Measurements from ENCODE around the gene ATP6V1C2.
"Not testable (repeated sequence)": the region's sequence is repeated elsewhere in the genome, so short reads cannot be mapped to it uniquely, and the experiment has no call there.

Gene ATP6V1C2

GRCh38 chr2:10793816-10794215 lies 72.4 kb downstream of the ATP6V1C2 start:
- Mint-ChIP-seq H3K4me3 (no peak overlapping the region), H3K4me1 (ENCODE audit: low read depth) (peaks cover 11% of the 10 kb centered on the region), H3K36me3 (ENCODE audit: low read depth) (peaks cover 54% of the 10 kb centered on the region), H3K27ac (peak overlapping the region; percentile 49), H3K27me3 (ENCODE audit: low read depth) (no peaks in the 10 kb centered on the region), H3K9me3 (no peaks in the 10 kb centered on the region)

- Mint-ChIP-seq H3K4me1 (ENCODE audit: low read depth) (peaks cover 14% of the 10 kb centered on the region), H3K4me3 (no peak overlapping the region), H3K27ac (no peak overlapping the region), H3K36me3 (ENCODE audit: low read depth) (peaks cover 54% of the 10 kb centered on the region), H3K27me3 (ENCODE audit: low read depth) (no peaks in the 10 kb centered on the region), H3K9me3 (no peaks in the 10 kb centered on the region)
Observed at GRCh38 chr2:10794876-10795275, 73.4 kb downstream of the ATP6V1C2 start.

GRCh38 chr2:10795508-10796046 lies 74.1 kb downstream of the ATP6V1C2 start:
- H3K4me3 Mint-ChIP-seq = no peak overlapping the region
- H3K36me3 Mint-ChIP-seq (ENCODE audit: low read depth) = peaks cover 48% of the 10 kb centered on the region
- no peak overlapping the region for H3K27ac Mint-ChIP-seq
- H3K27me3 Mint-ChIP-seq (ENCODE audit: low read depth) = no peaks in the 10 kb centered on the region
- H3K4me1 Mint-ChIP-seq (ENCODE audit: low read depth) = peaks cover 14% of the 10 kb centered on the region
- no peaks in the 10 kb centered on the region for H3K9me3 Mint-ChIP-seq

- Mint-ChIP-seq H3K27me3 (ENCODE audit: low read depth) (no peaks in the 10 kb centered on the region), H3K4me1 (ENCODE audit: low read depth) (peaks cover 10% of the 10 kb centered on the region), H3K27ac (no peak overlapping the region), H3K36me3 (ENCODE audit: low read depth) (peaks cover 40% of the 10 kb centered on the region), H3K4me3 (no peak overlapping the region), H3K9me3 (no peaks in the 10 kb centered on the region)
Observed at GRCh38 chr2:10796703-10797102, 75.3 kb downstream of the ATP6V1C2 start.

GRCh38 chr2:10798783-10799182 lies 77.4 kb downstream of the ATP6V1C2 start:
- H3K27me3 Mint-ChIP-seq (ENCODE audit: low read depth) = no peaks in the 10 kb centered on the region
- H3K9me3 Mint-ChIP-seq = no peaks in the 10 kb centered on the region
- H3K4me3 Mint-ChIP-seq = no peak overlapping the region
- no peak overlapping the region for H3K27ac Mint-ChIP-seq
- H3K4me1 Mint-ChIP-seq (ENCODE audit: low read depth) = peaks cover 13% of the 10 kb centered on the region
- peaks cover 26% of the 10 kb centered on the region for H3K36me3 Mint-ChIP-seq (ENCODE audit: low read depth)

- no peak overlapping the region for H3K27ac Mint-ChIP-seq
- H3K36me3 Mint-ChIP-seq (ENCODE audit: low read depth) = peaks cover 26% of the 10 kb centered on the region
Observed at GRCh38 chr2:10800163-10800562, 78.7 kb downstream of the ATP6V1C2 start.

GRCh38 chr2:10802657-10803056 lies 81.2 kb downstream of the ATP6V1C2 start:
- Mint-ChIP-seq H3K27me3 (ENCODE audit: low read depth) (no peaks in the 10 kb centered on the region), H3K9me3 (no peaks in the 10 kb centered on the region), H3K4me1 (ENCODE audit: low read depth) (peaks cover 14% of the 10 kb centered on the region), H3K4me3 (no peak overlapping the region), H3K36me3 (ENCODE audit: low read depth) (peaks cover 21% of the 10 kb centered on the region), H3K27ac (no peak overlapping the region)

More at GRCh38 chr2:10800163-10800562, 78.7 kb downstream of the ATP6V1C2 start:
- Mint-ChIP-seq H3K4me3 (no peak overlapping the region), H3K9me3 (no peaks in the 10 kb centered on the region), H3K4me1 (ENCODE audit: low read depth) (peaks cover 13% of the 10 kb centered on the region), H3K27me3 (ENCODE audit: low read depth) (no peaks in the 10 kb centered on the region)

- Mint-ChIP-seq H3K4me1 (ENCODE audit: low read depth) (peaks cover 33% of the 10 kb centered on the region), H3K36me3 (ENCODE audit: low read depth) (peaks cover 20% of the 10 kb centered on the region)
- H3K27ac Mint-ChIP-seq; H3K9me3 Mint-ChIP-seq; H3K4me3 Mint-ChIP-seq; H3K27me3 Mint-ChIP-seq (ENCODE audit: low read depth): not testable (repeated sequence)
Observed at GRCh38 chr2:10805990-10806389, 84.6 kb downstream of the ATP6V1C2 start.

- Mint-ChIP-seq H3K27ac (no peak overlapping the region), H3K4me3 (no peak overlapping the region), H3K9me3 (no peaks in the 10 kb centered on the region), H3K4me1 (ENCODE audit: low read depth) (peaks cover 39% of the 10 kb centered on the region), H3K27me3 (ENCODE audit: low read depth) (no peaks in the 10 kb centered on the region), H3K36me3 (ENCODE audit: low read depth) (peaks cover 20% of the 10 kb centered on the region)
Observed at GRCh38 chr2:10806543-10806942, 85.1 kb downstream of the ATP6V1C2 start.

- H3K27ac Mint-ChIP-seq = peak overlapping the region; percentile 89
- peaks cover 4% of the 10 kb centered on the region for H3K27me3 Mint-ChIP-seq (ENCODE audit: low read depth)
- peak overlapping the region; percentile 91 for H3K4me3 Mint-ChIP-seq
- H3K9me3 Mint-ChIP-seq = no peaks in the 10 kb centered on the region
- peaks cover 16% of the 10 kb centered on the region for H3K36me3 Mint-ChIP-seq (ENCODE audit: low read depth)
- peaks cover 37% of the 10 kb centered on the region for H3K4me1 Mint-ChIP-seq (ENCODE audit: low read depth)
Observed at GRCh38 chr2:10810202-10811161, 89.1 kb downstream of the ATP6V1C2 start.

GRCh38 chr2:10811517-10811916 lies 90.1 kb downstream of the ATP6V1C2 start:
- Mint-ChIP-seq H3K4me3 (peak overlapping the region; percentile 91), H3K4me1 (ENCODE audit: low read depth) (peaks cover 37% of the 10 kb centered on the region), H3K36me3 (ENCODE audit: low read depth) (peaks cover 13% of the 10 kb centered on the region), H3K27ac (peak overlapping the region; percentile 89), H3K27me3 (ENCODE audit: low read depth) (peaks cover 10% of the 10 kb centered on the region), H3K9me3 (no peaks in the 10 kb centered on the region)

GRCh38 chr2:10812362-10813162 lies 91.1 kb downstream of the ATP6V1C2 start, which contains the start of gene PDIA6:
Gene PDIA6, minus strand, starts transcription at chr2:10812785. Its CDS starts 89 bp downstream, at chr2:10812696.
- Mint-ChIP-seq H3K4me1 (ENCODE audit: low read depth) (peaks cover 35% of the 10 kb centered on the region), H3K9me3 (no peaks in the 10 kb centered on the region), H3K27ac (peak within 1 kb of the TSS; percentile 89), H3K4me3 (peak within 1 kb of the TSS; percentile 91), H3K27me3 (ENCODE audit: low read depth) (peaks cover 18% of the 10 kb centered on the region), H3K36me3 (ENCODE audit: low read depth) (peaks cover 11% of the 10 kb centered on the region)

GRCh38 chr2:10813163-10814138 lies 92.0 kb downstream of the ATP6V1C2 start:
- H3K4me1 Mint-ChIP-seq (ENCODE audit: low read depth) = peaks cover 29% of the 10 kb centered on the region
- peaks cover 22% of the 10 kb centered on the region for H3K27me3 Mint-ChIP-seq (ENCODE audit: low read depth)
- H3K27ac Mint-ChIP-seq = peak overlapping the region; percentile 71
- not testable (repeated sequence) for H3K36me3 Mint-ChIP-seq (ENCODE audit: low read depth); H3K9me3 Mint-ChIP-seq
- H3K4me3 Mint-ChIP-seq = peak overlapping the region; percentile 81

Measured in T-helper 1 cell treated with Interleukin-12 subunit alpha and Interleukin-12 subunit beta and Interleukin-4 antibody, amounts not matched to agents 30 μg/mL and 1 μg/mL, for 36 hours (primary cell).